CMK (cell line): Measurements from ENCODE around the gene KCNA10.

Experiments
- DNase-seq: peaks from one replicate; pipeline ENCODE4 v3.0.0-alpha.2; 2010; ENCODE audit warnings: low read depth

The KCNA10 gene

GRCh38 chr1:110498270-110498669 is 20.7 kb downstream of the KCNA10 start:
- DNase-seq, result no peak

- DNase-seq, result peak; percentile 54
Observed at GRCh38 chr1:110495926-110496600, 22.9 kb downstream of the KCNA10 start.

GRCh38 chr1:110494522-110495406 is 24.2 kb downstream of the KCNA10 start:
- no peak for DNase-seq

DNA sequence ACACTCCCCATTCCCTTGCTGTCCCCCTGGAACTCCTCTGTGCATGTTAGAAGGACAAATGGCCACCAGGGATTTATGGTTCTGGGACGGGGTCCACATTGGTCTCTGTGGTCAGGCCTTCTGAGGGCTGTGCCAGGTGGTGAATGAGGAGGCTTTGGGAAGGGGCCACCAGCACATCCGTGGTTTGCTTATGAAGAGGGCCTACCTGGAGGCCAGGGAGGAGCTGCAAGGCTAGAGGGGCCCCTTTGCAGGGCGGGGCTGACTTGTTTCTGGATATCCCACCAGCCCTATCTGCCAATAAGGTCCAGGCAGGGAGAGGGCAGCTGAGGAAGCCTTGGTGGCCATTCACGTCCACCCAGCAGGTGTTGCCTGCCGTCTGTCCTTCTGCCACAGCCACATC is 24.9 kb downstream of the KCNA10 start:
- DNase-seq, result no peak

GRCh38 chr1:110493059-110493699 is 25.8 kb downstream of the KCNA10 start:
- no peak for DNase-seq

DNA sequence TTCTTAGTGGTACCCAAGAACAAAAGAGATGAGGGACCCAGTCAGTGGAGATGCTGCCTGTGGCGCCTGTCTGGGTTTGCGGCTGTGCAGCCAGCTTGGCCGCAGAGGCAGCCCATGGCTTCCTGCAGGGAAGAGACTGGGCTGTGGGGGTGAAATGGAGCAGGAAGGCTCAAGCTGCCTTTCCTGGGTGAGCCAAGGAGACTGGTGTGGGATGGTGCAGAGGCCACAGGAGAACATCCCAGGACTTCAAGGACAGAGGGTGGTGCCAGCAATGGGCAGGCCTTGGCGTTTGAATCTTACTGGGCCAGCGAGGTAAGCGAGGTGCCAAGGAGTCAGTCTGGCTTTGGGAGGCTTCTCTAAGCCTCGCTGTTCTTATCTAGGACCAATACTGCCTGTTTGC is 26.4 kb downstream of the KCNA10 start:
- DNase-seq, result no peak

DNA sequence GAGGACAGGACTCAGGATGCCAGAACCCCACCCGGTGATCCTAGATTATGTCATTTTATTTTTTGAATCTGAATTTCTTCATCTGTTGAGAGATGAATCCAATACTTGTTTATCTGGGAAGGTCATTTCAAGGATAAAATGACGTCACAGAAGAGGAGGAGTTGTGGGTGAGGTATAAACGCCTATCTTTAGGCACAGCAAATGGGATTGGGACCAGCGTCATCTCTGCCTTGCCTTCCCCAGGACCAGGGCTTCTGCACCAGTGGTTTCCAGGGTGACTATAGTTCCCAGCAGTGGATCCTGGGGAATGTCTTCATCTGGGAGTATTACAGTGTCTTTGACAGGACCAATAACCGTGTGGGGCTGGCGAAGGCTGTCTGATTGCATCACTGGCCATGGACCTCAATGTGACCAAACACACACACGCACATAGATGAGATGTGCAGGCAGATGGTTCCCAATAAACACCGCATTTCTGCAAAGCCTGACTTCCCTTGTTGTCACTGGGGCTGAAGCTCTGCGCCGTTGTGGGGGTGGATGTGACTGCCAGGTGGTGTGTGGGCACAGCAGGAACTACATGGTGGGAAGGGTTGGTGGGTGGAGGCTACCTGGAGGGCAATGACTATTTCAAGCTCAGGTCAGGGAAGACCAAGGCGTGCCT is 28.1 kb downstream of the KCNA10 start:
- no peak for DNase-seq

- no peak for DNase-seq
Observed at GRCh38 chr1:110489973-110490542, 28.9 kb downstream of the KCNA10 start.

DNA sequence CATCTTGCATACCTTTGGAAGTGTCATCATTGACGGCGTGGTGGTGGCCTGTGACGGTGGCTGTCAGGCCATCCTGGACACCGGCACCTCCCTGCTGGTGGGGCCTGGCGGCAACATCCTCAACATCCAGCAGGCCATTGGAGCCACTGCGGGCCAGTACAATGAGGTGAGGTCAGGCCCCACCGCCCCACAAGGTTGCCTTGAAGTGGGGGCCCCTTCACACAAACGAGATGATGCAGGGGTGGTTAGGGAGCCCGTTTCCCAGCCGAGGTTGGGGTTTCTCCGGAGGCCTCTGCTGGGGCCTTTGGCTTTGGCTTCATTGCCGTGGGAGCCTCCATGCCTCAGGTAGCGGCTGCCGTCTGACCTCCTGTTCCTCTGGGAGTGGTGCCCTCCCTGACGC is 29.6 kb downstream of the KCNA10 start:
- no peak for DNase-seq

DNA sequence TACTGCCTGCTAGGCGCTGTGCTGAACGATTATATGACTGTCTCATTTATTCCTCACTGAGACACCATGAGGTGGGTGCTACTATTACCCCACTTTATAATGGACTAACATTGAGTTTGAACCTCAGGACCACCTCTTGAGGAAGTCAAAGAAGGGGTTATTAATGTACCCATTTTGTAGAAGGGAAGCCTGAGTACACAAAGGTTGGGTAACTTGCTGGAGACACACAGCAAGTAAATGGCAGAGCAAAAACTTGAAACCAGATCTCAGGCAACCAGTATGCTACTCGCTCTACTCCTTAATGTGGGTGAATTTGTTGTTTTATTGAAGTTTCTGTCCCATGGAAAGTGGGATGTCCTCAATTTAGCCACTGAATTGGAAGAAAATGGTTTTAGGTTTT is 30.1 kb downstream of the KCNA10 start:
- no peak for DNase-seq

- DNase-seq, result no peak
Observed at GRCh38 chr1:110488161-110488560, 30.8 kb downstream of the KCNA10 start.

GRCh38 chr1:110487726-110488125 is 31.2 kb downstream of the KCNA10 start:
- DNase-seq, result no peak

DNA sequence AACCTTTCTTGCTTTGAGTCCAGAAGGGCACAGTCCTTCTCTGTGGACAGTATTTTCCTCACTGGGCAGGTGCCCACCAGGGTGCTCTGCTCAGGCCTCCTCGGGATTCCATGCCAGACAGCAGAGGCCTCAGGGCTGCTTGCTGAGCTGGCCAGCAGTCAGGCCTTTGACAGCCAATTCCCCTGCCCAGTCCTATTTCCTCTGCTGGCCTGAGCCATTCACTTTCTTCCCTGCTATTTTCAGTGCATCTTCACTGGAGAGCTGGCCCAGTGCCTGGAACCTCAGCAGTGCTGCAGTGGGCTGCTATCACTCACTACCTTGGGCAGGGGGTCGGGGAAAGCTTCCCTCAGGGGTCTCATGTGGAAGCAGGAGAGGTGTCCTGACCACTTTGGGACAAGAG is 33.2 kb downstream of the KCNA10 start:
- DNase-seq, result no peak

DNA sequence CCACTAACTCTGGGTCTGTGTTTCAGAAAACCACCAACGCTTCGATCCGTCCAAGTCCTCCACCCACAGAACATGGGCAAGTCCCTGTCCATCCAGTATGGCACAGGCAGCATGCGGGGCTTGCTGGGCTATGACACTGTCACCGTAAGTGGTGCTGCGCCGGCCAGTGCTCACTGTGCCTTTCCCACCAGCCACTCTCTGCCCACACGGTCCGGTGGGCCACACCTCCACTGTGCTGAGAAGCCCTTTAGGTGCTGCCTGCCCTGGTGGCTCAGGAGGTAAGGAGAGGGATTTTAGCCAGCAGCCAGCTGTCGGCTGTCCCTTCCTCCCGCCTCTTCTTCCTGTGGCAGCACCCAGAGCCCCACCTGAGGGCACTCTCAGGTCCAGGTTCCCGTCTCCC is 34.2 kb downstream of the KCNA10 start:
- no peak for DNase-seq

GRCh38 chr1:110483308-110483685 is 35.7 kb downstream of the KCNA10 start:
- DNase-seq, result no peak

GRCh38 chr1:110482662-110483307 is 36.2 kb downstream of the KCNA10 start:
- DNase-seq, result no peak

- no peak for DNase-seq
Observed at GRCh38 chr1:110481968-110482623, 36.9 kb downstream of the KCNA10 start.

GRCh38 chr1:110480356-110481096 is 38.4 kb downstream of the KCNA10 start:
- no peak for DNase-seq

DNA sequence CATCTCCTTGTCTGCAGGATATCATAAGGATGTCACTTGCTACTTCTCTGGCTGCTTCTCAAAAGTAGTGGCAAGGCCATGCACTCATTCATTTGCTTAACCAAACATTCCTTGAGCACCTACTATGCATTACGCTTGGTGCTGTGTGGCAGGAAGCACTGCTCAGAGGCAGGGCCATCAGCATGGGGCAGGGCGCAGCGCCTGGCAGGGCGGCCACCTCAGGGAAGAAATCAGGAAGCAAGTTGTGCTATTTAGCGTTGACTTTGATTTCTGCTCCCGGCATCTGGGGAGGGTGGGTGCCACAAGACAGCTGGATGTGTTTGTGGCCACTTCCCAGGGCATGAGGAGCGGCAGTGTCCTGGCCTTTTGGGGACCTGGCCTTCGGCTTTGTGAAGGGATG is 40.1 kb downstream of the KCNA10 start:
- no peak for DNase-seq

DNA sequence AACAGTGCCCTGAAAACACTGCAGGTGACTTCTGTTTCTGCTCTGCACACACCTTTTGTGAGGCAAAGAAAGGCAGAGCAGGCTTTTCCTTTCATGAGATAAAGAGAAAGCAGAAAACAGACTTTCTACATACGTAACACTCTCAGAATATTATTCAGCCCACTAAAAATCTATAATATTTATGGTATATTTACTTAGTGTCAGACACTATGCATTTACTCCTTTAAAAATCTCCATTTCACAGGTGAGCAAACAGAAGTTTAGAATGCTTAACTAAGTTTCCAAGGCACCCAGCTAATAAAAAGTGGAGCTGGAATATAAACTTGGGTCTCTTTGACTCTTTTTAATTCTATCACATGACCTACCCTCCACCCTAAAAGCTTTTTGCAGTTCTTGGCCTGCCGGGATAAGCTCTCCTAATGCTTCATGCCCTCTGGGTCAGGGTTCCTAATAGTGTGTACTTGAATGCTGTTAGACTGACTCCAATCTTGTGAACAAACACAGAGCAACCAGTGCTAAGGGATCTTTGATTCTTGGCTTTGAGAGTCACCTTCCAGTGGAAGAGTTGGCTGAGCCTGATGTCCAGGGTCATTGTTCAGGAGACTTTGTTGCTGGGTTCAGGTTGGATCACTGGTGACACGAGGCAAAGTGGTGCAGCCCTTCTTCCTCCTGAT is 40.9 kb downstream of the KCNA10 start:
- DNase-seq, result no peak
